GM23338 (cell line): ENCODE data around the gene SPON2.

Experiments used
- EZH2 ChIP-seq: fragments of 200-600 bp; sonication (generic); IDR thresholded peaks from one replicate; pipeline ENCODE4 v1.8.0; 2017; ENCODE audit warnings: antibody characterized with exemption, mild to moderate bottlenecking, low read depth; ENCODE audit not compliant: unreplicated experiment
- POLR2AphosphoS5 ChIP-seq: IDR thresholded peaks from 2 replicates; pipeline ENCODE4 v1.6.1; 2016; ENCODE audit warnings: antibody characterized with exemption, low read depth
- REST ChIP-seq: IDR thresholded peaks from one replicate; pipeline ENCODE4 v1.6.1; 2018; ENCODE audit warnings: antibody characterized with exemption; ENCODE audit not compliant: unreplicated experiment
- TF ChIP-seq, protein P1 (sequence below), 2 experiments: fragments of 200-600 bp in 1 of 2; sonication (generic) in 1 of 2; conservative IDR thresholded peaks; 2 replicates each; pipeline versions ENCODE4 v1.5.1 to v1.6.1; 2016 to 2017; ENCODE audit warnings: antibody characterized with exemption in 2 of 2, low read depth in 2 of 2, mild to moderate bottlenecking in 2 of 2, moderate library complexity in 1 of 2

DNA sequence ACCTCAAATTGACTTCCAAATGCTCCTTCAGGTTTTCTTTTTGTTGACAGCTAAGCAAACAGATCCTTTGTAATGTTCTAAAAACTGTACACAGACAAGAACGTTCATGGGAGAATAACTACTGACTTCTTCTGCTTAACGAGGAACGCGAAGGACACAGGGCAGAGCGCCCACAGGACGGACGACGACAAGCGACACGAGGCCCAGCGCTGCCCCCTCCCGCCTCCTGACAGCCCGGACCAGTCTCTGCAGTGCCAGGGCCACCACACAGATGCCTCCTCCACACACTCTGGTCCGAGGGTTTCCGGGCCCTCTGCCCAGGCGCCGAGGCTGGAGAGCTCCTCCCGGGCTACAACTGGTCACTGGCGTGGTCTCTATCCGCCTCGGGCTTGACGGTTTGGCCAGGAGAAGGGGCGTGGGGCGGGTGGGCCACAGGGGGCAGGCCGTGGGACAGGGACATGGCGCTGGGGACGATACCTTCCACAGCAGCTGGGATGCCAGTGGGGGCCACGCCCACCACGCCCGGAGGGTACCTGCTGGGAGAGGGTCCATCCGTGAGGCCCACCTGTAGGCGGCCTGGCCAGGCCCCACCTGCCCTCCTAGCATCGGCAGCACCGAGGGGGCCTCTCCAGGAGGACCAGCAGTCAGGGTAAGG lies 39.6 kb upstream of the SPON2 start:
- TF ChIP-seq EZH2 (no peak), POLR2AphosphoS5 (no peak), REST (no peak)
- TF ChIP-seq, protein P1, sequence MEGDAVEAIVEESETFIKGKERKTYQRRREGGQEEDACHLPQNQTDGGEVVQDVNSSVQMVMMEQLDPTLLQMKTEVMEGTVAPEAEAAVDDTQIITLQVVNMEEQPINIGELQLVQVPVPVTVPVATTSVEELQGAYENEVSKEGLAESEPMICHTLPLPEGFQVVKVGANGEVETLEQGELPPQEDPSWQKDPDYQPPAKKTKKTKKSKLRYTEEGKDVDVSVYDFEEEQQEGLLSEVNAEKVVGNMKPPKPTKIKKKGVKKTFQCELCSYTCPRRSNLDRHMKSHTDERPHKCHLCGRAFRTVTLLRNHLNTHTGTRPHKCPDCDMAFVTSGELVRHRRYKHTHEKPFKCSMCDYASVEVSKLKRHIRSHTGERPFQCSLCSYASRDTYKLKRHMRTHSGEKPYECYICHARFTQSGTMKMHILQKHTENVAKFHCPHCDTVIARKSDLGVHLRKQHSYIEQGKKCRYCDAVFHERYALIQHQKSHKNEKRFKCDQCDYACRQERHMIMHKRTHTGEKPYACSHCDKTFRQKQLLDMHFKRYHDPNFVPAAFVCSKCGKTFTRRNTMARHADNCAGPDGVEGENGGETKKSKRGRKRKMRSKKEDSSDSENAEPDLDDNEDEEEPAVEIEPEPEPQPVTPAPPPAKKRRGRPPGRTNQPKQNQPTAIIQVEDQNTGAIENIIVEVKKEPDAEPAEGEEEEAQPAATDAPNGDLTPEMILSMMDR (conservative IDR thresholded peaks at IDR 0.05; ENCODE audit: low read depth in 2 of 2), result no peak
